ENCODE results near the gene ACAP2.

- no peak for TF ChIP-seq CTCF (IDR thresholded peaks at IDR 0.05)
- TF ChIP-seq POLR2A (IDR thresholded peaks at IDR 0.05), result no peak
- no peak for TF ChIP-seq POLR2AphosphoS5 (IDR thresholded peaks at IDR 0.05)
- no peak for TF ChIP-seq EP300 (IDR thresholded peaks at IDR 0.05)
These were observed 136.5 kb downstream of the ACAP2 start for GRCh38 chr3:195306369-195306768.

All from gastroesophageal sphincter (tissue), 3 donors.